ENCODE data around the gene LST1. TPM values are rescaled to one million over a fixed set of nuclear protein-coding genes. Genes with fewer than 3 reads are reported as not detected.

The LST1 gene
- 10.2 and 14.6 TPM in 2 replicates for total RNA-seq

- peaks cover 45% of the 10 kb centered on the region for H3K4me1 Mint-ChIP-seq (ENCODE audit: low read depth)
- H3K27ac Mint-ChIP-seq: peak within 1 kb of the TSS; percentile 85
- no peaks in the 10 kb centered on the region for H3K27me3 Mint-ChIP-seq (ENCODE audit: low read depth)
- peaks cover 8% of the 10 kb centered on the region for H3K36me3 Mint-ChIP-seq (ENCODE audit: low read depth)
- no peak for DNase-seq (ENCODE audit: low spot score)
- intact Hi-C loops (cut with micrococcal nuclease): no loop called here
- no peaks in the 10 kb centered on the region for H3K9me3 Mint-ChIP-seq
- peak within 1 kb of the TSS; percentile 75 for H3K4me3 Mint-ChIP-seq (ENCODE audit: low read depth)
Measured at GRCh38 chr6:31586008-31586407, at the start of gene LST1. Gene LST1 (plus strand): TSS chr6:31586277. CDS start chr6:31587300, 1,023 bp downstream.

- peaks cover 41% of the 10 kb centered on the region for H3K4me1 Mint-ChIP-seq (ENCODE audit: low read depth)
- H3K9me3 Mint-ChIP-seq: no peaks in the 10 kb centered on the region
- H3K36me3 Mint-ChIP-seq (ENCODE audit: low read depth): peaks cover 72% of the 10 kb centered on the region
- peak overlapping the region; percentile 98 for H3K4me3 Mint-ChIP-seq (ENCODE audit: low read depth)
- intact Hi-C loops (cut with micrococcal nuclease): no loop called here
- H3K27me3 Mint-ChIP-seq (ENCODE audit: low read depth): no peaks in the 10 kb centered on the region
- DNase-seq (ENCODE audit: low spot score): no peak
- peak overlapping the region; percentile 36 for H3K27ac Mint-ChIP-seq
Measured at GRCh38 chr6:31538805-31539400, 47.2 kb upstream of the LST1 start.

GRCh38 chr6:31540640-31541039, 45.4 kb upstream of the LST1 start:
- peak overlapping the region; percentile 71 for H3K27ac Mint-ChIP-seq
- intact Hi-C loops (cut with micrococcal nuclease): loop anchor here (10.0 kb wide), 1 partner anchor 926 kb away; the partner anchor contains the start of genes MRPS18B and PPP1R10

GRCh38 chr6:31541059-31541657, 44.9 kb upstream of the LST1 start:
- H3K4me1 Mint-ChIP-seq (ENCODE audit: low read depth): peaks cover 41% of the 10 kb centered on the region
- intact Hi-C loops (cut with micrococcal nuclease): loop anchor here (10.0 kb wide), 1 partner anchor 926 kb away; the partner anchor contains the start of genes MRPS18B and PPP1R10
- no peaks in the 10 kb centered on the region for H3K27me3 Mint-ChIP-seq (ENCODE audit: low read depth)
- peak overlapping the region; percentile 98 for H3K4me3 Mint-ChIP-seq (ENCODE audit: low read depth)
- H3K27ac Mint-ChIP-seq: peak overlapping the region; percentile 95
- peak; percentile 63 for DNase-seq (ENCODE audit: low spot score)
- peaks cover 50% of the 10 kb centered on the region for H3K36me3 Mint-ChIP-seq (ENCODE audit: low read depth)
- no peaks in the 10 kb centered on the region for H3K9me3 Mint-ChIP-seq

More at GRCh38 chr6:31540640-31541039, 45.4 kb upstream of the LST1 start:
- peak overlapping the region; percentile 98 for H3K4me3 Mint-ChIP-seq (ENCODE audit: low read depth)
- no peaks in the 10 kb centered on the region for H3K9me3 Mint-ChIP-seq
- peaks cover 55% of the 10 kb centered on the region for H3K36me3 Mint-ChIP-seq (ENCODE audit: low read depth)
- no peak for DNase-seq (ENCODE audit: low spot score)
- H3K27me3 Mint-ChIP-seq (ENCODE audit: low read depth): no peaks in the 10 kb centered on the region
- H3K4me1 Mint-ChIP-seq (ENCODE audit: low read depth): peaks cover 42% of the 10 kb centered on the region

- no peaks in the 10 kb centered on the region for H3K27me3 Mint-ChIP-seq (ENCODE audit: low read depth)
- H3K27ac Mint-ChIP-seq: peak within 1 kb of the TSS; percentile 95
- intact Hi-C loops (cut with micrococcal nuclease): loop anchor here (1.0 to 10.0 kb wide), 4 partner anchors 49 to 927 kb away; partner anchors contain the start of genes MRPS18B, PPP1R10 and PRRC2A
- H3K36me3 Mint-ChIP-seq (ENCODE audit: low read depth): peaks cover 43% of the 10 kb centered on the region
- peaks cover 42% of the 10 kb centered on the region for H3K4me1 Mint-ChIP-seq (ENCODE audit: low read depth)
- peak within 1 kb of the TSS; percentile 98 for H3K4me3 Mint-ChIP-seq (ENCODE audit: low read depth)
- DNase-seq (ENCODE audit: low spot score): peak; percentile 94
- H3K9me3 Mint-ChIP-seq: no peaks in the 10 kb centered on the region
Measured at GRCh38 chr6:31541658-31542521, 44.2 kb upstream of the LST1 start, which contains the start of gene DDX39B. Gene DDX39B (minus strand): TSS chr6:31542003. CDS start chr6:31540532, 1,471 bp downstream.

GRCh38 chr6:31543639-31544038, 42.4 kb upstream of the LST1 start:
- intact Hi-C loops (cut with micrococcal nuclease): loop anchor here (10.0 kb wide), 1 partner anchor 929 kb away; the partner anchor contains the start of genes MRPS18B and PPP1R10
- DNase-seq (ENCODE audit: low spot score): no peak
- Mint-ChIP-seq H3K27ac (no peak overlapping the region), H3K4me3 (ENCODE audit: low read depth) (no peak overlapping the region), H3K4me1 (ENCODE audit: low read depth) (peaks cover 44% of the 10 kb centered on the region), H3K9me3 (no peaks in the 10 kb centered on the region), H3K36me3 (ENCODE audit: low read depth) (peaks cover 31% of the 10 kb centered on the region), H3K27me3 (ENCODE audit: low read depth) (no peaks in the 10 kb centered on the region)

- intact Hi-C loops (cut with micrococcal nuclease): loop anchor here (5.0 to 10.0 kb wide), 2 partner anchors 288 to 930 kb away; partner anchors contain the start of genes MRPS18B and PPP1R10
- Mint-ChIP-seq H3K36me3 (ENCODE audit: low read depth) (peaks cover 23% of the 10 kb centered on the region), H3K27me3 (ENCODE audit: low read depth) (no peaks in the 10 kb centered on the region), H3K27ac (no peak overlapping the region), H3K9me3 (no peaks in the 10 kb centered on the region), H3K4me3 (ENCODE audit: low read depth) (peak overlapping the region; percentile 11), H3K4me1 (ENCODE audit: low read depth) (peaks cover 35% of the 10 kb centered on the region)
- no peak for DNase-seq (ENCODE audit: low spot score)
Measured at GRCh38 chr6:31544676-31545075, 41.4 kb upstream of the LST1 start.

- Mint-ChIP-seq H3K4me3 (ENCODE audit: low read depth) (peak overlapping the region; percentile 6), H3K9me3 (no peaks in the 10 kb centered on the region), H3K27ac (no peak overlapping the region), H3K27me3 (ENCODE audit: low read depth) (no peaks in the 10 kb centered on the region), H3K4me1 (ENCODE audit: low read depth) (peaks cover 30% of the 10 kb centered on the region), H3K36me3 (ENCODE audit: low read depth) (peaks cover 19% of the 10 kb centered on the region)
- intact Hi-C loops (cut with micrococcal nuclease): loop anchor here (5.0 to 10.0 kb wide), 2 partner anchors 287 to 930 kb away; partner anchors contain the start of genes MRPS18B and PPP1R10
- no peak for DNase-seq (ENCODE audit: low spot score)
Measured at GRCh38 chr6:31545291-31545690, 40.8 kb upstream of the LST1 start.

GRCh38 chr6:31546339-31546957, 39.6 kb upstream of the LST1 start, which contains the start of gene ATP6V1G2:
Gene ATP6V1G2 (minus strand): TSS chr6:31546608. CDS start chr6:31546559, 49 bp downstream.
- Mint-ChIP-seq H3K4me1 (ENCODE audit: low read depth) (peaks cover 28% of the 10 kb centered on the region), H3K27ac (peak within 1 kb of the TSS; percentile 78), H3K9me3 (no peaks in the 10 kb centered on the region)

GRCh38 chr6:31546958-31547726, 38.9 kb upstream of the LST1 start, which contains the start of gene NFKBIL1:
Gene NFKBIL1 (plus strand): TSS chr6:31547608. CDS start chr6:31547695, 87 bp downstream.
- Mint-ChIP-seq H3K4me3 (ENCODE audit: low read depth) (peak within 1 kb of the TSS; percentile 84), H3K4me1 (ENCODE audit: low read depth) (peaks cover 28% of the 10 kb centered on the region), H3K36me3 (ENCODE audit: low read depth) (peaks cover 16% of the 10 kb centered on the region), H3K27me3 (ENCODE audit: low read depth) (no peaks in the 10 kb centered on the region), H3K27ac (peak within 1 kb of the TSS; percentile 78), H3K9me3 (no peaks in the 10 kb centered on the region)
- peak; percentile 90 for DNase-seq (ENCODE audit: low spot score)
- intact Hi-C loops (cut with micrococcal nuclease): loop anchor here (1.0 to 10.0 kb wide), 7 partner anchors 21 to 932 kb away; partner anchors contain the start of genes BAG6, MRPS18B, PPP1R10 and PRRC2A

More at GRCh38 chr6:31546339-31546957, 39.6 kb upstream of the LST1 start, which contains the start of gene ATP6V1G2:
- peak within 1 kb of the TSS; percentile 84 for H3K4me3 Mint-ChIP-seq (ENCODE audit: low read depth)
- peak; percentile 83 for DNase-seq (ENCODE audit: low spot score)
- H3K27me3 Mint-ChIP-seq (ENCODE audit: low read depth): no peaks in the 10 kb centered on the region
- H3K36me3 Mint-ChIP-seq (ENCODE audit: low read depth): peaks cover 17% of the 10 kb centered on the region
- intact Hi-C loops (cut with micrococcal nuclease): loop anchor here (1.0 to 10.0 kb wide), 3 partner anchors 52 to 932 kb away; partner anchors contain the start of genes MRPS18B and PPP1R10

Measured in activated T-helper 2 cell treated with anti-CD3 and anti-CD28 coated beads, Interferon-gamma antibody, Interleukin-2, Interleukin-4, amounts not matched to agents 10 μg/mL and 5 μg/mL and 100 μg/mL, durations not matched to agents 14 hours and 24 hours and 36 hours (primary cell).